SK-N-SH (cell line): ENCODE data around the gene ARF4.
A peak's percentile ranks its signal among the peaks of the same experiment; 100 is the strongest.

ENCODE experiments used
- CTCF ChIP-seq: fragments of 200-600 bp; sonication (generic); IDR thresholded peaks from 2 replicates; pipeline ENCODE4 v1.6.1; 2017; ENCODE audit warnings: antibody characterized with exemption, mild to moderate bottlenecking, moderate library complexity
- EZH2phosphoT487 ChIP-seq: fragments of 200-600 bp; sonication (generic); IDR thresholded peaks from 2 replicates; pipeline ENCODE4 v1.6.1; 2017; ENCODE audit warnings: low read depth, mixed run types, mild to moderate bottlenecking, antibody characterized with exemption, moderate library complexity, borderline replicate concordance
- POLR2AphosphoS5 ChIP-seq: IDR thresholded peaks from 2 replicates; pipeline ENCODE4 v1.6.1; 2012; ENCODE audit warnings: low read depth, low read length
- RAD21 ChIP-seq: IDR thresholded peaks from 2 replicates; pipeline ENCODE4 v1.6.1; 2012; ENCODE audit warnings: mild to moderate bottlenecking, low read length
- RXRA ChIP-seq: IDR thresholded peaks from 2 replicates; pipeline ENCODE4 v1.4.0; 2012; ENCODE audit warnings: low read depth, mild to moderate bottlenecking, borderline replicate concordance

DNA sequence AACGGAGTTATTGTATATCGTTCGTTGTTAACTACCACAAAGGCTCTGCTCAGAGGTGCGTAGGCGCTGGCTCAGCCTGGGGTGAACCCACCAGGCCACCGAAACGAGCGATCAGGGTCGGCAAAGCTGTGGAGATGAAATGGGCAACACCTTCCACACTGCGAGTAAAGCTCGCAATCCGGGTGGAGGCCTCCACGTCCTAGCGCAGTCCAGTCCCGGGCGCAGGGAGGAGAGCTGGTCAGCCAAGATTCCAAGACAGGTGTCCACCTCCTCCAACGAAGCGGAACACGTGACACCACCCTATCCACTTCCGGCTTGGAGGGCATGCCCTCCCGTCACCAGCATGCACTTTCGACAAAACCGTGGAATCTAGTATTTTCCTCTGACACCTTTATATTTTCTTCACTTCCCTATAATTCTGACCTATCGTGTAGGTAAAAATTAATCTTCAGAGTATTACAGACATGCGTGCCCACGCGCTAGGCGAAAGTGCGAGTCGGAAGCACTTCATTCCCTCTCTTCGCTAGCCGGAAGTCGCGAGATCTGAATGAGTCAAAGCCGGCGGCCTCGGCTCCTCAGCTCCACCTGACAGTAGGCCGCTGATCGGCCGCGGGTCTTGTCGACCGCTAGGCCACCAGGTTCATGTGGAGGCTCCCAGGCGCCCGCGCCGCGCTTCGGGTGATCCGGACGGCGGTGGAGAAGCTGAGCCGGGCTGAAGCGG lies 41.2 kb downstream of the ARF4 start, which contains the start of gene PDE12:
- TF ChIP-seq EZH2phosphoT487 (no peak), RAD21 (0 out of 2 replicates have a peak, but pooled peaks have one; percentile 18), POLR2AphosphoS5 (peak; percentile 55), CTCF (no peak), RXRA (peak; percentile 98)
